H1 (cell line): Measurements from ENCODE around the gene OR2T11.

Source experiments
- ATF3 ChIP-seq: IDR thresholded peaks from 2 replicates; pipeline ENCODE4 v1.6.1; 2011; ENCODE audit warnings: low read depth, mild to moderate bottlenecking, low read length; ENCODE audit not compliant: insufficient read depth
- CREB1 ChIP-seq: IDR thresholded peaks from 2 replicates; pipeline ENCODE4 v1.6.1; 2012; ENCODE audit warnings: inconsistent platforms
- EP300 ChIP-seq, 2 experiments: IDR thresholded peaks; 1 replicate in 1 of 2; 2 replicates in 1 of 2; pipeline ENCODE4 v1.6.1; 2011 to 2012; ENCODE audit warnings: low read depth in 2 of 2, low read length in 2 of 2, mild to moderate bottlenecking in 2 of 2, borderline replicate concordance in 1 of 2, inconsistent platforms in 1 of 2, moderate library complexity in 1 of 2
- FOSL1 ChIP-seq: IDR thresholded peaks from 2 replicates; pipeline ENCODE4 v1.6.1; 2011; ENCODE audit warnings: mild to moderate bottlenecking, low read depth, low read length, moderate library complexity; ENCODE audit not compliant: insufficient read depth
- HDAC6 ChIP-seq: IDR thresholded peaks from one replicate; pipeline ENCODE4 v1.7.1; 2012; ENCODE audit warnings: low read depth, mild to moderate bottlenecking, inconsistent platforms, low read length, moderate library complexity
- NRF1 ChIP-seq: IDR thresholded peaks from 2 replicates; pipeline ENCODE4 v1.6.1; 2011; ENCODE audit warnings: mild to moderate bottlenecking, low read depth, low read length, improper control_type of control experiment
- PHF8 ChIP-seq: fragments of 200-600 bp; sonication (generic); conservative IDR thresholded peaks from 2 replicates; pipeline ENCODE4 v1.7.1; 2012; ENCODE audit warnings: low read depth, mild to moderate bottlenecking, inconsistent platforms, low read length, moderate library complexity
- POLR2A ChIP-seq, 2 experiments: IDR thresholded peaks; 1 replicate in 1 of 2; 2 replicates in 1 of 2; pipeline ENCODE4 v1.6.1; 2011; ENCODE audit warnings: low read depth in 2 of 2, low read length in 2 of 2, mild to moderate bottlenecking in 2 of 2; ENCODE audit errors: control extremely low read depth in 1 of 2
- POLR2AphosphoS5 ChIP-seq: IDR thresholded peaks from 2 replicates; pipeline ENCODE4 v1.6.1; 2011; ENCODE audit warnings: low read depth, low read length
- SP1 ChIP-seq: IDR thresholded peaks from 2 replicates; pipeline ENCODE4 v1.6.1; 2011; ENCODE audit warnings: low read depth, low read length
- SUZ12 ChIP-seq: fragments of 200-600 bp; sonication (generic); IDR thresholded peaks from 2 replicates; pipeline ENCODE4 v1.6.1; 2012; ENCODE audit warnings: mild to moderate bottlenecking, inconsistent platforms, low read length, moderate library complexity, mixed read lengths
- TAF1 ChIP-seq: IDR thresholded peaks from 2 replicates; pipeline ENCODE4 v1.6.1; 2011; ENCODE audit warnings: mild to moderate bottlenecking, low read depth, low read length
- TF ChIP-seq, protein P1 (sequence below), 3 experiments: IDR thresholded peaks; 1 replicate in 2 of 3; 2 replicates in 1 of 3; pipeline versions ENCODE4 v1.5.1 to v1.6.1; 2011; ENCODE audit warnings: low read length in 3 of 3, mild to moderate bottlenecking in 3 of 3, inconsistent platforms in 2 of 3, low read depth in 1 of 3, moderate library complexity in 1 of 3; ENCODE audit not compliant: insufficient read depth in 1 of 3; ENCODE audit errors: control extremely low read depth in 1 of 3
- TF ChIP-seq, protein P2 (sequence below): fragments of 300-600 bp; sonication (generic); IDR thresholded peaks from 2 replicates; pipeline ENCODE4 v1.7.1; 2012; ENCODE audit warnings: low read length, moderate library complexity, mild to moderate bottlenecking, inconsistent platforms; ENCODE audit not compliant: insufficient replicate concordance

GRCh38 chr1:248589334-248589733 is 45.6 kb downstream of the OR2T11 start:
- TF ChIP-seq, protein P1, sequence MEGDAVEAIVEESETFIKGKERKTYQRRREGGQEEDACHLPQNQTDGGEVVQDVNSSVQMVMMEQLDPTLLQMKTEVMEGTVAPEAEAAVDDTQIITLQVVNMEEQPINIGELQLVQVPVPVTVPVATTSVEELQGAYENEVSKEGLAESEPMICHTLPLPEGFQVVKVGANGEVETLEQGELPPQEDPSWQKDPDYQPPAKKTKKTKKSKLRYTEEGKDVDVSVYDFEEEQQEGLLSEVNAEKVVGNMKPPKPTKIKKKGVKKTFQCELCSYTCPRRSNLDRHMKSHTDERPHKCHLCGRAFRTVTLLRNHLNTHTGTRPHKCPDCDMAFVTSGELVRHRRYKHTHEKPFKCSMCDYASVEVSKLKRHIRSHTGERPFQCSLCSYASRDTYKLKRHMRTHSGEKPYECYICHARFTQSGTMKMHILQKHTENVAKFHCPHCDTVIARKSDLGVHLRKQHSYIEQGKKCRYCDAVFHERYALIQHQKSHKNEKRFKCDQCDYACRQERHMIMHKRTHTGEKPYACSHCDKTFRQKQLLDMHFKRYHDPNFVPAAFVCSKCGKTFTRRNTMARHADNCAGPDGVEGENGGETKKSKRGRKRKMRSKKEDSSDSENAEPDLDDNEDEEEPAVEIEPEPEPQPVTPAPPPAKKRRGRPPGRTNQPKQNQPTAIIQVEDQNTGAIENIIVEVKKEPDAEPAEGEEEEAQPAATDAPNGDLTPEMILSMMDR (IDR thresholded peaks at IDR 0.05; ENCODE audit: control extremely low read depth in 1 of 3, insufficient read depth in 1 of 3, low read depth in 1 of 3, low read length in 3 of 3) = no peak
- TF ChIP-seq, protein P2, sequence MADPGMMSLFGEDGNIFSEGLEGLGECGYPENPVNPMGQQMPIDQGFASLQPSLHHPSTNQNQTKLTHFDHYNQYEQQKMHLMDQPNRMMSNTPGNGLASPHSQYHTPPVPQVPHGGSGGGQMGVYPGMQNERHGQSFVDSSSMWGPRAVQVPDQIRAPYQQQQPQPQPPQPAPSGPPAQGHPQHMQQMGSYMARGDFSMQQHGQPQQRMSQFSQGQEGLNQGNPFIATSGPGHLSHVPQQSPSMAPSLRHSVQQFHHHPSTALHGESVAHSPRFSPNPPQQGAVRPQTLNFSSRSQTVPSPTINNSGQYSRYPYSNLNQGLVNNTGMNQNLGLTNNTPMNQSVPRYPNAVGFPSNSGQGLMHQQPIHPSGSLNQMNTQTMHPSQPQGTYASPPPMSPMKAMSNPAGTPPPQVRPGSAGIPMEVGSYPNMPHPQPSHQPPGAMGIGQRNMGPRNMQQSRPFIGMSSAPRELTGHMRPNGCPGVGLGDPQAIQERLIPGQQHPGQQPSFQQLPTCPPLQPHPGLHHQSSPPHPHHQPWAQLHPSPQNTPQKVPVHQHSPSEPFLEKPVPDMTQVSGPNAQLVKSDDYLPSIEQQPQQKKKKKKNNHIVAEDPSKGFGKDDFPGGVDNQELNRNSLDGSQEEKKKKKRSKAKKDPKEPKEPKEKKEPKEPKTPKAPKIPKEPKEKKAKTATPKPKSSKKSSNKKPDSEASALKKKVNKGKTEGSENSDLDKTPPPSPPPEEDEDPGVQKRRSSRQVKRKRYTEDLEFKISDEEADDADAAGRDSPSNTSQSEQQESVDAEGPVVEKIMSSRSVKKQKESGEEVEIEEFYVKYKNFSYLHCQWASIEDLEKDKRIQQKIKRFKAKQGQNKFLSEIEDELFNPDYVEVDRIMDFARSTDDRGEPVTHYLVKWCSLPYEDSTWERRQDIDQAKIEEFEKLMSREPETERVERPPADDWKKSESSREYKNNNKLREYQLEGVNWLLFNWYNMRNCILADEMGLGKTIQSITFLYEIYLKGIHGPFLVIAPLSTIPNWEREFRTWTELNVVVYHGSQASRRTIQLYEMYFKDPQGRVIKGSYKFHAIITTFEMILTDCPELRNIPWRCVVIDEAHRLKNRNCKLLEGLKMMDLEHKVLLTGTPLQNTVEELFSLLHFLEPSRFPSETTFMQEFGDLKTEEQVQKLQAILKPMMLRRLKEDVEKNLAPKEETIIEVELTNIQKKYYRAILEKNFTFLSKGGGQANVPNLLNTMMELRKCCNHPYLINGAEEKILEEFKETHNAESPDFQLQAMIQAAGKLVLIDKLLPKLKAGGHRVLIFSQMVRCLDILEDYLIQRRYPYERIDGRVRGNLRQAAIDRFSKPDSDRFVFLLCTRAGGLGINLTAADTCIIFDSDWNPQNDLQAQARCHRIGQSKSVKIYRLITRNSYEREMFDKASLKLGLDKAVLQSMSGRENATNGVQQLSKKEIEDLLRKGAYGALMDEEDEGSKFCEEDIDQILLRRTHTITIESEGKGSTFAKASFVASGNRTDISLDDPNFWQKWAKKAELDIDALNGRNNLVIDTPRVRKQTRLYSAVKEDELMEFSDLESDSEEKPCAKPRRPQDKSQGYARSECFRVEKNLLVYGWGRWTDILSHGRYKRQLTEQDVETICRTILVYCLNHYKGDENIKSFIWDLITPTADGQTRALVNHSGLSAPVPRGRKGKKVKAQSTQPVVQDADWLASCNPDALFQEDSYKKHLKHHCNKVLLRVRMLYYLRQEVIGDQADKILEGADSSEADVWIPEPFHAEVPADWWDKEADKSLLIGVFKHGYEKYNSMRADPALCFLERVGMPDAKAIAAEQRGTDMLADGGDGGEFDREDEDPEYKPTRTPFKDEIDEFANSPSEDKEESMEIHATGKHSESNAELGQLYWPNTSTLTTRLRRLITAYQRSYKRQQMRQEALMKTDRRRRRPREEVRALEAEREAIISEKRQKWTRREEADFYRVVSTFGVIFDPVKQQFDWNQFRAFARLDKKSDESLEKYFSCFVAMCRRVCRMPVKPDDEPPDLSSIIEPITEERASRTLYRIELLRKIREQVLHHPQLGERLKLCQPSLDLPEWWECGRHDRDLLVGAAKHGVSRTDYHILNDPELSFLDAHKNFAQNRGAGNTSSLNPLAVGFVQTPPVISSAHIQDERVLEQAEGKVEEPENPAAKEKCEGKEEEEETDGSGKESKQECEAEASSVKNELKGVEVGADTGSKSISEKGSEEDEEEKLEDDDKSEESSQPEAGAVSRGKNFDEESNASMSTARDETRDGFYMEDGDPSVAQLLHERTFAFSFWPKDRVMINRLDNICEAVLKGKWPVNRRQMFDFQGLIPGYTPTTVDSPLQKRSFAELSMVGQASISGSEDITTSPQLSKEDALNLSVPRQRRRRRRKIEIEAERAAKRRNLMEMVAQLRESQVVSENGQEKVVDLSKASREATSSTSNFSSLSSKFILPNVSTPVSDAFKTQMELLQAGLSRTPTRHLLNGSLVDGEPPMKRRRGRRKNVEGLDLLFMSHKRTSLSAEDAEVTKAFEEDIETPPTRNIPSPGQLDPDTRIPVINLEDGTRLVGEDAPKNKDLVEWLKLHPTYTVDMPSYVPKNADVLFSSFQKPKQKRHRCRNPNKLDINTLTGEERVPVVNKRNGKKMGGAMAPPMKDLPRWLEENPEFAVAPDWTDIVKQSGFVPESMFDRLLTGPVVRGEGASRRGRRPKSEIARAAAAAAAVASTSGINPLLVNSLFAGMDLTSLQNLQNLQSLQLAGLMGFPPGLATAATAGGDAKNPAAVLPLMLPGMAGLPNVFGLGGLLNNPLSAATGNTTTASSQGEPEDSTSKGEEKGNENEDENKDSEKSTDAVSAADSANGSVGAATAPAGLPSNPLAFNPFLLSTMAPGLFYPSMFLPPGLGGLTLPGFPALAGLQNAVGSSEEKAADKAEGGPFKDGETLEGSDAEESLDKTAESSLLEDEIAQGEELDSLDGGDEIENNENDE = no peak
- TF ChIP-seq CREB1 (no peak), EP300 (IDR thresholded peaks at IDR 0.05; ENCODE audit: borderline replicate concordance in 1 of 2, low read depth in 2 of 2, low read length in 2 of 2) (no peak), ATF3 (no peak), PHF8 (no peak), POLR2A (IDR thresholded peaks at IDR 0.05; ENCODE audit: control extremely low read depth in 1 of 2, low read depth in 2 of 2, low read length in 2 of 2) (no peak), TAF1 (no peak), NRF1 (no peak), SP1 (no peak), SUZ12 (no peak), POLR2AphosphoS5 (no peak), FOSL1 (no peak), HDAC6 (no peak)
